ENCODE measurements around the gene ATG9A. TPM values are rescaled to one million over a fixed set of nuclear protein-coding genes. Genes with fewer than 3 reads are reported as not detected.

ATG9A gene
- polyA plus RNA-seq, 1 donor from 2014 or later, result 26.2 TPM

DNA sequence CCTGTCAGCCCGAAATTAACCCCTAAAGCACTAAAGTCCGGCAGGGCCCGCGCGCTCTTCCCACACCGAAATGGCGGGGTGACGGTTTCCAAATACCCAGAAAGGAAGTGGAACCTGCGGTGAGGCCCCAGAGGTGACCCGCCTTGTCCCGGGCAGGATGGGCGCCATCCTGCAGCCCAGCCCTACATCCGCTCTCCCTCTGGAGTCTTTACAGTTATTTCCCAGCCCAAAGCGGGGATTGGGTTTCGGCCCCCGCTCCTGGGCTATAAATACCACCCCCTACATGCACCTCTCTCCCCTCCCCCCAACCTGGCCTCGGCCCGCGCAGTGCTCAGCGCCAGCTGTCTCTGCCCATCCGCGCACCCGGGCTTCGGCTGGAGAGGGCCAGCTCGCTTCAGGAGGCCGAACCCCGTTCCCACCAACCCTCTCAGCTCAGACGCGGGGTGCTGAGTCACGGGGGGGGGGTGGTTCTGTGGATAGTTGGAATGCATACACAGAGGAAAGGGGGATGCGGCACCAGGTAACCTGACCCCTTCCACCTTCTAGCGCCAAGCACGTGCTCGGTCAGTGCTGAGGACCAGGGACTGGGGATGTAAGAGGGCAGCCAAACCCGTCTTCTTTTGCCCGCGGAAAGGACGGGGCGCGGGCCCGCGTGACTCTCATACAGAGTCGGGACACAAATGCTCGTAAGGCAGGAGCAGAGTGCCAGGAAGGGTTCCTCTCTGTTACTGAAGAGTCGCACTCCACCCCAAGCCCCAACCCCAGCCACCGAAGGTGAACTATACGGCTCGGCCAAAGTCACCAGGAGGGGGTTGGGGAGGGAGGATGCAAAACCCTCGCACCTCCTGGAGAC lies 23.7 kb upstream of the ATG9A start, which contains the start of gene TUBA4B:
Gene TUBA4B, plus strand, starts transcription at position 344 of the 853 bp plus-strand sequence. Its CDS starts 165 bp downstream, at position 509.
- Histone ChIP-seq H3K4me2 (ENCODE audit: low read length) (peak within 1 kb of the TSS; percentile 76), H2AFZ (ENCODE audit: low read depth, low read length) (peak within 1 kb of the TSS; percentile 14), H3K27ac (ENCODE audit: low read length) (no peak within 1 kb of the TSS), H3K4me3 (ENCODE audit: low read length) (peak within 1 kb of the TSS; percentile 80), H3K36me3 (ENCODE audit: insufficient read depth, low read length) (no peaks in the 10 kb centered on the region), H4K20me1 (ENCODE audit: insufficient read depth) (no peaks in the 10 kb centered on the region), H3K9me2 (ENCODE audit: insufficient read depth, low read length) (no peaks in the 10 kb centered on the region), H3K9ac (ENCODE audit: low read length) (peak within 1 kb of the TSS; percentile 49), H3K27me3 (ENCODE audit: insufficient read depth, low read depth, low read length) (peaks cover 61% of the 10 kb centered on the region), H3F3A (ENCODE audit: insufficient read depth, low read length, poor library complexity, severe bottlenecking) (no peaks in the 10 kb centered on the region), H3K79me2 (replicated peaks; ENCODE audit: insufficient read depth, low read length) (no peaks in the 10 kb centered on the region), H3K9me3 (ENCODE audit: low read length) (no peaks in the 10 kb centered on the region)
- TF ChIP-seq POLR2AphosphoS5 (IDR thresholded peaks at IDR 0.05), result no peak
- TF ChIP-seq EZH2 (IDR thresholded peaks at IDR 0.05; ENCODE audit: borderline replicate concordance, insufficient read depth, low read length, poor library complexity, severe bottlenecking), result peak; percentile 33

DNA sequence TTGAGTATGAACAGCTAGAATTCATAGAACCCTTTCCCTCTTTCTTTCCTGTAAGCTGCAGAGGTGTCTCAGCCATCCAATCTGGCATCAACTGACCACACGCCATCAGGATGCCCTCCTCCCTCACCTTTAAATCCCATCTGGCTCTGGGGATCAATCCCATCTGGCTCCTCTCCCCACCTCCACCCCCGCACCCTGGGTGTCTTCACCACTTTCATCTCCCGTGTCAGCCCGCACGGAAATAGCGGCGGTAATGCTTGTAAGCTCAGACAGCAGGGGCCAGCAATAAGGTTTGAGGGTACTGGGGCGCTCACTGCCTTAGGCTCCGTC lies 23.1 kb upstream of the ATG9A start:
- Histone ChIP-seq H3F3A (ENCODE audit: insufficient read depth, low read length, poor library complexity, severe bottlenecking) (no peaks in the 10 kb centered on the region), H3K9ac (ENCODE audit: low read length) (no peak overlapping the region), H4K20me1 (ENCODE audit: insufficient read depth) (no peaks in the 10 kb centered on the region), H2AFZ (ENCODE audit: low read depth, low read length) (no peak overlapping the region), H3K9me2 (ENCODE audit: insufficient read depth, low read length) (no peaks in the 10 kb centered on the region), H3K27ac (ENCODE audit: low read length) (no peak overlapping the region), H3K27me3 (ENCODE audit: insufficient read depth, low read depth, low read length) (peaks cover 59% of the 10 kb centered on the region), H3K4me2 (ENCODE audit: low read length) (no peak overlapping the region), H3K4me3 (ENCODE audit: low read length) (peak overlapping the region; percentile 80), H3K36me3 (ENCODE audit: insufficient read depth, low read length) (peaks cover 6% of the 10 kb centered on the region), H3K9me3 (ENCODE audit: low read length) (no peaks in the 10 kb centered on the region), H3K79me2 (replicated peaks; ENCODE audit: insufficient read depth, low read length) (no peaks in the 10 kb centered on the region)
- TF ChIP-seq, protein P1, sequence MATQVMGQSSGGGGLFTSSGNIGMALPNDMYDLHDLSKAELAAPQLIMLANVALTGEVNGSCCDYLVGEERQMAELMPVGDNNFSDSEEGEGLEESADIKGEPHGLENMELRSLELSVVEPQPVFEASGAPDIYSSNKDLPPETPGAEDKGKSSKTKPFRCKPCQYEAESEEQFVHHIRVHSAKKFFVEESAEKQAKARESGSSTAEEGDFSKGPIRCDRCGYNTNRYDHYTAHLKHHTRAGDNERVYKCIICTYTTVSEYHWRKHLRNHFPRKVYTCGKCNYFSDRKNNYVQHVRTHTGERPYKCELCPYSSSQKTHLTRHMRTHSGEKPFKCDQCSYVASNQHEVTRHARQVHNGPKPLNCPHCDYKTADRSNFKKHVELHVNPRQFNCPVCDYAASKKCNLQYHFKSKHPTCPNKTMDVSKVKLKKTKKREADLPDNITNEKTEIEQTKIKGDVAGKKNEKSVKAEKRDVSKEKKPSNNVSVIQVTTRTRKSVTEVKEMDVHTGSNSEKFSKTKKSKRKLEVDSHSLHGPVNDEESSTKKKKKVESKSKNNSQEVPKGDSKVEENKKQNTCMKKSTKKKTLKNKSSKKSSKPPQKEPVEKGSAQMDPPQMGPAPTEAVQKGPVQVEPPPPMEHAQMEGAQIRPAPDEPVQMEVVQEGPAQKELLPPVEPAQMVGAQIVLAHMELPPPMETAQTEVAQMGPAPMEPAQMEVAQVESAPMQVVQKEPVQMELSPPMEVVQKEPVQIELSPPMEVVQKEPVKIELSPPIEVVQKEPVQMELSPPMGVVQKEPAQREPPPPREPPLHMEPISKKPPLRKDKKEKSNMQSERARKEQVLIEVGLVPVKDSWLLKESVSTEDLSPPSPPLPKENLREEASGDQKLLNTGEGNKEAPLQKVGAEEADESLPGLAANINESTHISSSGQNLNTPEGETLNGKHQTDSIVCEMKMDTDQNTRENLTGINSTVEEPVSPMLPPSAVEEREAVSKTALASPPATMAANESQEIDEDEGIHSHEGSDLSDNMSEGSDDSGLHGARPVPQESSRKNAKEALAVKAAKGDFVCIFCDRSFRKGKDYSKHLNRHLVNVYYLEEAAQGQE (IDR thresholded peaks at IDR 0.05; ENCODE audit: borderline replicate concordance), result no peak
- TF ChIP-seq MXI1 (conservative IDR thresholded peaks at IDR 0.05; ENCODE audit: poor library complexity, severe bottlenecking) (no peak), SMC3 (conservative IDR thresholded peaks at IDR 0.05; ENCODE audit: poor library complexity) (no peak), RAD21 (conservative IDR thresholded peaks at IDR 0.05) (no peak), TAF1 (IDR thresholded peaks at IDR 0.05; ENCODE audit: low read depth) (no peak), POLR2AphosphoS5 (IDR thresholded peaks at IDR 0.05) (no peak), EP300 (conservative IDR thresholded peaks at IDR 0.05; ENCODE audit: poor library complexity, severe bottlenecking) (no peak), EZH2 (IDR thresholded peaks at IDR 0.05; ENCODE audit: borderline replicate concordance, insufficient read depth, low read length, poor library complexity, severe bottlenecking) (no peak)
- TF ChIP-seq, protein P2, sequence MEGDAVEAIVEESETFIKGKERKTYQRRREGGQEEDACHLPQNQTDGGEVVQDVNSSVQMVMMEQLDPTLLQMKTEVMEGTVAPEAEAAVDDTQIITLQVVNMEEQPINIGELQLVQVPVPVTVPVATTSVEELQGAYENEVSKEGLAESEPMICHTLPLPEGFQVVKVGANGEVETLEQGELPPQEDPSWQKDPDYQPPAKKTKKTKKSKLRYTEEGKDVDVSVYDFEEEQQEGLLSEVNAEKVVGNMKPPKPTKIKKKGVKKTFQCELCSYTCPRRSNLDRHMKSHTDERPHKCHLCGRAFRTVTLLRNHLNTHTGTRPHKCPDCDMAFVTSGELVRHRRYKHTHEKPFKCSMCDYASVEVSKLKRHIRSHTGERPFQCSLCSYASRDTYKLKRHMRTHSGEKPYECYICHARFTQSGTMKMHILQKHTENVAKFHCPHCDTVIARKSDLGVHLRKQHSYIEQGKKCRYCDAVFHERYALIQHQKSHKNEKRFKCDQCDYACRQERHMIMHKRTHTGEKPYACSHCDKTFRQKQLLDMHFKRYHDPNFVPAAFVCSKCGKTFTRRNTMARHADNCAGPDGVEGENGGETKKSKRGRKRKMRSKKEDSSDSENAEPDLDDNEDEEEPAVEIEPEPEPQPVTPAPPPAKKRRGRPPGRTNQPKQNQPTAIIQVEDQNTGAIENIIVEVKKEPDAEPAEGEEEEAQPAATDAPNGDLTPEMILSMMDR (IDR thresholded peaks at IDR 0.05; ENCODE audit: poor library complexity, severe bottlenecking), result no peak
